ENCODE results near the gene ANKRD18B.
"Not testable (repeated sequence)": the region's sequence is repeated elsewhere in the genome, so short reads cannot be mapped to it uniquely, and the experiment has no call there.

The ANKRD18B gene

GRCh38 chr9:33614001-33614687, 90.1 kb downstream of the ANKRD18B start:
- DNase-seq, result no peak

GRCh38 chr9:33618370-33618769, 94.3 kb downstream of the ANKRD18B start:
- not testable (repeated sequence) for DNase-seq

- peak; percentile 83 for DNase-seq
These were observed 95.8 kb downstream of the ANKRD18B start for GRCh38 chr9:33619666-33620404.

GRCh38 chr9:33620738-33621439, 96.8 kb downstream of the ANKRD18B start:
- no peak for DNase-seq
